EL (cell line): ENCODE results near the gene RAB23.
"Not testable (repeated sequence)": the region's sequence is repeated elsewhere in the genome, so short reads cannot be mapped to it uniquely, and the experiment has no call there.

Source experiments
- DNase-seq: peaks from one replicate; pipeline ENCODE4 v3.0.0-alpha.2; 2016

The RAB23 gene

GRCh38 chr6:57221936-57222742 lies at the start of gene RAB23:
TSS of gene RAB23 (minus strand) at chr6:57222307. CDS start at chr6:57210380, 11,927 bp downstream.
- DNase-seq = peak; percentile 87

DNA sequence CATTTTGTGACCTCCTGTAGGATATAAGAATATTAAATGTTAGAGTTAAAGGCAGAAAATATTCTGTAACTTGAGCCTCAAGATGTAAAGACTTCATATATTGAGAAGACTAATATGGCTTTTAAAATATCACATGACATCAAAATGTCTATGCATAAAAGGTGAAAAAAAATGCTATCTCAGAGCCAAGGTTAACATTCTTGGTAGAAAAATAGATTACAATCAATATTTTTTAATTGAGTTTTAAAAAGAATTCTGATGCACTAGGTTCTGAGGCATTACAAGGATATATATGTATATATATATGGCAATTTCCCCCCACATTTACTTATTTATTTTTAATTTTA lies 46.2 kb upstream of the RAB23 start:
- DNase-seq = no peak

- peak; percentile 98 for DNase-seq
Observed at GRCh38 chr6:57267586-57268293, 45.6 kb upstream of the RAB23 start.

GRCh38 chr6:57265755-57266221 lies 43.7 kb upstream of the RAB23 start:
- peak; percentile 56 for DNase-seq

DNA sequence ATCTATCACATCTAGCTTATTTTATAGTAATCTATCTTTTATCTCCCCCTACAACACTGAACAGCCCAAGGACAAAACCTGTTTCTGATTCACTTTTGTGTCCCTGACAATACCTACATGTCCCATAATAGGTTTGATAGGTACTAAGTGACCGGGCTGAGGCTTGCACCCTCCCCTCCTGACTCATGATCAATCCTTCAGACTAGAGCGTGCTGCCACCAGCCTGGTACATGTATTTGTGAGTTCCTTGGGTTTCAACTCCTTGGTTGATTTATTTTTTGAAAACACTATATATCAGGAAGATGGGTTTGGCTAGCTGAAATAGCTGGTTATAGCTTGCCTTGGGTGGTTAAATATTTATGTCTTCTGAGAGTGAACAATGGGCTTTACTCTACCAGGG lies 41.6 kb upstream of the RAB23 start:
- DNase-seq = no peak

DNA sequence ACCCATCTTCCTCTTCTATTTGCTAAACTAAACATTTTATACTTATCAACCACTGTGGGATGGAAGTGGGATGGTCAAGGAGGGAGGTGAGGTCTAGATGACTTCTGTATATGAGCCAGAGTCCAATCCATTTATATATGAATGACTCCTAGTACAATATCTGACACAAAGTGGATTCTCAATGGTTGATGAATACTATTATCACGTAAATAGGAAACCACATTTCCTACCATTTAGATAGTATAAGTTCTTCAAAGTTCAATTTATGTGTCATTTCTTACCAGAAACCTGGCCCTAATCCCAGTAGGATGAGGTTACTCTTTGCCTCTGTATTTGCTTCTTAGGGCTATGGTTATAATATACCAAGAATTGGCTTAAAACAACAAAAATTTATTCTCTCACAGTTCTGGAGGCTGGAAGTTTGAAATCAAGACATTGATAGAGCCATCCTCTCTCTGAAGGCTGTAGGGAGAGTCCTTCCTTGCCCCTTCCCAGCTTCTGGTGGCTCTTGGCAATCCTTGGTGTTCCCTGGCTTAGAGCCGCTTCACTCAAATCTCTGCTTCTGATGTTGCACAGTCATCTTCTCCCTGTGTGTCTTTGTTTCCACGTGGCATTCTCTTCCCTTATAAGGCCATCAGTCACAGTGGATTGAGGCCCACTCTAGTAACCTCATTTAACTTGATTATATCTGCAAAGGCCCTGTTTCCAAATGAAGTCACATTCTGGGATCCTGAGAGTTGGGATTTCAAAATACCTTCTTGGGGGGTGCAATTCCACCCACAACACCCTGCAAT lies 41.0 kb upstream of the RAB23 start:
- DNase-seq = peak; percentile 90

- peak; percentile 53 for DNase-seq
Observed at GRCh38 chr6:57262488-57262887, 40.4 kb upstream of the RAB23 start.

- no peak for DNase-seq
Observed at GRCh38 chr6:57261926-57262325, 39.8 kb upstream of the RAB23 start.

DNA sequence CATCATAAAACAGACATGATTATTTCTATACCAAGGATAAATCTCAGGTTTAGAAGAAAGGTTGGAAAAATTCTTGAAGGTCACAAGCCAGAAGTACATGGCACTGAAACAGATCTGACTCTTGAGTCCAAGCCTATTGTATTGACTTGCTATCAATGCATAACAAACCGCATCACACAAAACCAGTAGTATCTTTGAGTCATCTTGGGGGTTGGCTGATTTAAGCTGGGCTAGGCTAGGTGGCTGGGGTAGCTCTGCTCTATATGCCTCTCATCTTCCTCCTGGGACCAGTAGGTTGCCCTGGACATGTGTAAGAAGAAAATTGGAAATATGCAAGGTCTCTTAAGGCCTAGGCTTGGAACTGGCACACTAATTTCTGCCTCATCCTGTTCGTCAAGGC lies 37.0 kb upstream of the RAB23 start:
- no peak for DNase-seq

- peak; percentile 76 for DNase-seq
Observed at GRCh38 chr6:57257911-57258541, 35.9 kb upstream of the RAB23 start.

DNA sequence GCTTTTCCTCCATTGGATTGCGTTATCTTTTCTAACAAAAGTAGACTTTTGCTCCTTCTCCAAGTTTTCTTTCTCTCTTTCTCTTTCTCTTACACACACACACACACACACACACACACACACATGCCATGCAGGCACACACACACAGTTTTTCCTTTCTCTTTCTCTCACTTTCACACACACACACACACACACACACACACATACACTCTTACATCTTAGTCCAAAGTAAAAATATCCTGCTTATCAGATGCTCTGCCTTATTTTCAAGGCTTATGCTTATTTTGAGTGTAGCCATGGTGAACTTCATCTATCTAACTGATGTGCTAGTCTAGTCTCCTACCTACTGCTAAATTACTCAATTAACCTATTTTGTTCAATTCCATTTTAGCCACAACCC lies 34.4 kb upstream of the RAB23 start:
- DNase-seq = no peak

- DNase-seq = no peak
Observed at GRCh38 chr6:57255451-57256169, 33.5 kb upstream of the RAB23 start.

DNA sequence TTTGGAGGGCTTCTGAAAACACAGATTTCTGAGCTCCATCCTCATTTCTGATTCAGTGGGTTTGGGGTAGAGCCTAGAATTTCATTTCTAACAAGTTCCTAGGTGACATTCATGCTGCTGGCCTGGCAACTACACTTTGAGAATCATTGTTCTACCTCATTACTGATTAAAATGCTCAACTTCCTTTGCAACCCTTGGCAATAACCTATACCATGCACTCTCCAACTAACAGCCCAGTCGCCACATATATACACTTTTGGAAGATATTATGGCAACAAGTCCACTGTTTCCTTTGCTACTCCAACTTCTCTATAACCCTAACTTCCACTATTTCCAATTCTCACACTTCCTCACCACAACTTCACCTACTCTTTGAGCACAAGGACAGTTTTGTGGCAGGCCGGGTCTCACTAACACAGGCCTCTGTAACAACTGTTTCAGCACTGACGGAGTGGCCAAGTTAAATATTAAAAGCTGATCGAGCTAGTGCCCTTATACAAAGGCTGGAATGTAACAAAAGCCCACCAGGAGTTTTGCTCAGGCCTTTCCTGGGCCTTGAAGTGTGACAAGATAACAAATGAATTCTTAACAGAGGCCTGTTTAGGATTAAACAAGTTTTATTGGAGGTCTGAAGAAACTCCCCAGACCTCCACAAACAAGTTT lies 32.1 kb upstream of the RAB23 start:
- DNase-seq = no peak

GRCh38 chr6:57252975-57253374 lies 30.9 kb upstream of the RAB23 start:
- peak; percentile 35 for DNase-seq

DNA sequence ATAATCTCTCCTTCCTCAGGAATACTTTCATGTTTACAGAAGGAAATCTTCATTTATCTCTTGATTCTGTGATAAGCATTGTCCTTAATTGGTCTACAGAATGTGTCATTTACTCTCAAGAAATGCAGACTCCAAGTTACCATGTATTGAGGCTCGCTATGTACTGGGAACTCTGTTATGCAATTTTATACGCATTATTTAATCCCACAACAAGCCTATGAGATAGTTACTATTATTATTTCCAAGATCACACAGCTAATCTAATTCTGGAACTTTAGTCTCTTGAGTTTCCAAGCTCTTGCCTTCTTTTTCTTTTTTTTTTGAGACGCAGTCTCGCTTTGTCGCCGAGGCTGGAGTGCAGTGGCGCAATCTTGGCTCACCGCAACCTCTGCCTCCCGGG lies 30.0 kb upstream of the RAB23 start:
- DNase-seq = no peak

GRCh38 chr6:57250348-57250747 lies 28.2 kb upstream of the RAB23 start:
- DNase-seq = no peak

DNA sequence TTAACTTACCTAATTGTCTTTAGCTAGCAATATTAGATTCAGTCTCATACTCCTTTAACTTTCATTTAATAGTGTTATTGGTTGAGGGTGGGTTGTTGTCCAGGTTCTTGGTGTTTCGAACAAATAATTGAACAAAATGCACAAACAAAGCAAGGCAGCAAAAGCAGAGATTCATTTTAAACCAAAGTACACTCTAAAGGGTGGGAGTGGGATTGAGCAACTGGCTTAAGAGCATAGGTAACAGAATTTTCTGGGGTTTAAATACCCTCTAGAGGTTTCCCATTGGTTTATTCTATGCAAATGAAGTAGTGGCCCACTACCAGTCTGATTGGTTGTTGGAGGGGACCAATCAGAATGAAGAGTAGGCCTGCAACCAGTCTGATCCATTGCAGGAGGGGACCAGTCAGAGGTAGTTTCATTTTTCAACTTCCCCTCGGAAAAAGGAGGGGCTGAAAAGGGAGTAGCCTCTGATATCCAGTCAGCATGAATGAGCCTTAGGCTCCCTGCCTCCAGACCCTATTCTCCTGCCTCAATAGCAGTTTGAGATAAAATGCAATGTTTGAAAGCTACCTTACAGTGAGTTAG lies 26.3 kb upstream of the RAB23 start:
- DNase-seq = no peak

GRCh38 chr6:57247603-57248002 lies 25.5 kb upstream of the RAB23 start:
- DNase-seq = peak; percentile 39

- DNase-seq = no peak
Observed at GRCh38 chr6:57246307-57246706, 24.2 kb upstream of the RAB23 start.

DNA sequence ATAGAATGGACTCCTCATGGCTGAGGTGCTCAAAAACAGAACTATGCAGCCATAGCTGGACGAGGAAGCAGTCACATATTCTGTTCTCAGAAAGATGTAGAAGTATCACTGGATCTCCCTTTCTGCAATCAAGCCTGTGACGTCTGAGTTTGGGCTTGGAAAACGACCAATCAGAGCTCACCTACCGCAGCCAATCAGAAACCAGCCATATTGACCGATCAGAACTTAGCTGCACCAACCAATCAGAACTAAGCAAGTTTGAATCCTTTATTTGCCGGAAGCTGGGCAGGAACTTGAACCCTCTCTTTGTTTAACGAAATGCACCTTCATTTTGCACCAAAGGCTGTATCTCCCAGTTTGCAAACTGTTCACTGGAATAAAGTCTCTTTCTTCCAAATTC lies 21.8 kb upstream of the RAB23 start:
- DNase-seq = no peak

- DNase-seq = not testable (repeated sequence)
Observed at GRCh38 chr6:57243526-57243925, 21.4 kb upstream of the RAB23 start.
